HEK293T (cell line): ENCODE data around the gene COL4A4.
A peak's percentile ranks its signal among the peaks of the same experiment; 100 is the strongest.

ENCODE experiments used
- CTCF ChIA-PET: fragments of 350-600 bp; formaldehyde crosslinking; extraction: SDS; loops from one replicate; lab custom pipeline; 2021; ENCODE audit warnings: antibody characterized with exemption, inconsistent platforms; lab: Yijun Ruan, JAX
- POLR2A ChIA-PET: fragments of 350-600 bp; formaldehyde crosslinking; extraction: SDS; loops from one replicate; lab custom pipeline; 2020; ENCODE audit warnings: antibody characterized with exemption, inconsistent platforms; lab: Yijun Ruan, JAX
- DNase-seq: peaks from one replicate; pipeline ENCODE4 v3.0.0; 2012; ENCODE audit warnings: mixed read lengths; ENCODE audit errors: extremely low spot score
- ARNT ChIP-seq: fragments of 450-650 bp; IDR thresholded peaks from 2 replicates; pipeline ENCODE4 v1.6.1; 2017; ENCODE audit warnings: mild to moderate bottlenecking
- BHLHE40 ChIP-seq: fragments of 450-650 bp; IDR thresholded peaks from 2 replicates; pipeline ENCODE4 v1.6.1; 2016; ENCODE audit warnings: mild to moderate bottlenecking, moderate library complexity, borderline replicate concordance
- CTBP1 ChIP-seq: fragments of 450-650 bp; IDR thresholded peaks from 2 replicates; pipeline ENCODE4 v1.6.1; 2016; ENCODE audit warnings: borderline replicate concordance
- ELF4 ChIP-seq: fragments of 450-650 bp; IDR thresholded peaks from 2 replicates; pipeline ENCODE4 v1.6.1; 2017; ENCODE audit warnings: antibody characterized with exemption
- FOXA1 ChIP-seq: fragments of 450-650 bp; IDR thresholded peaks from 2 replicates; pipeline ENCODE4 v1.6.1; 2016; ENCODE audit warnings: mild to moderate bottlenecking
- FOXK2 ChIP-seq: fragments of 450-650 bp; IDR thresholded peaks from 2 replicates; pipeline ENCODE4 v1.6.1; 2016; ENCODE audit warnings: mild to moderate bottlenecking
- FOXM1 ChIP-seq: fragments of 450-650 bp; IDR thresholded peaks from 2 replicates; pipeline ENCODE4 v1.6.1; 2017; ENCODE audit warnings: mild to moderate bottlenecking, borderline replicate concordance
- HDGF ChIP-seq: fragments of 450-650 bp; IDR thresholded peaks from 2 replicates; pipeline ENCODE4 v1.6.1; 2017; ENCODE audit warnings: antibody characterized with exemption, borderline replicate concordance
- L3MBTL2 ChIP-seq: fragments of 450-650 bp; conservative IDR thresholded peaks from 2 replicates; pipeline ENCODE4 v1.6.1; 2016; ENCODE audit warnings: mild to moderate bottlenecking
- LEF1 ChIP-seq: fragments of 450-650 bp; IDR thresholded peaks from 2 replicates; pipeline ENCODE4 v1.6.1; 2017; ENCODE audit warnings: mild to moderate bottlenecking, borderline replicate concordance
- NFRKB ChIP-seq: fragments of 450-650 bp; IDR thresholded peaks from 2 replicates; pipeline ENCODE4 v1.6.1; 2016; ENCODE audit warnings: mild to moderate bottlenecking, moderate library complexity
- SP1 ChIP-seq: fragments of 450-650 bp; IDR thresholded peaks from 2 replicates; pipeline ENCODE4 v1.6.1; 2017
- SUZ12 ChIP-seq: fragments of 450-650 bp; IDR thresholded peaks from 2 replicates; pipeline ENCODE4 v1.6.1; 2016; ENCODE audit warnings: mild to moderate bottlenecking
- TARDBP ChIP-seq: fragments of 450-650 bp; IDR thresholded peaks from 2 replicates; pipeline ENCODE4 v1.6.1; 2016
- ZNF384 ChIP-seq: fragments of 450-650 bp; IDR thresholded peaks from 2 replicates; pipeline ENCODE4 v1.6.1; 2016
- TF ChIP-seq, protein P1 (sequence below): fragments of 450-650 bp; IDR thresholded peaks from 2 replicates; pipeline ENCODE4 v1.6.1; 2016

COL4A4 gene

DNA sequence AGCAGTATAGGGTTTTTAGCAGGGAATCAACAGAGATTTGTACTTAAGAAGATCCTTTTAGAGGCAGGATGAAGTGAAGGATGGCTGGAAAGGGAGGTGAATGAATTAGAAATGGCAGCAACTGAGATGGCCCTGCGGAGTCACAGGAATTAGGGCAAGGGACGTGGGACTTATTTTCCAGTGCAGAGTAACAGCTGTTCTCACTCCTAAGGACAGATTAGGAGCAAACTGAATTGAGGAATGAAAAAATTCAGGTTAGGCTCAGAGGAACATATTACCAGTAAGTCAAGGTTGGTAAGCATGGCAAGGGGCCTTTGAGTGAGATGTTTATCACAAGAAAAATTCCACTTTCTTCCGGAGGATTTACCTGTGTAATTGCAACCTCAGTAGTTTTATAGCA lies 34.9 kb upstream of the COL4A4 start:
- CTCF ChIA-PET, result no interaction called here

DNA sequence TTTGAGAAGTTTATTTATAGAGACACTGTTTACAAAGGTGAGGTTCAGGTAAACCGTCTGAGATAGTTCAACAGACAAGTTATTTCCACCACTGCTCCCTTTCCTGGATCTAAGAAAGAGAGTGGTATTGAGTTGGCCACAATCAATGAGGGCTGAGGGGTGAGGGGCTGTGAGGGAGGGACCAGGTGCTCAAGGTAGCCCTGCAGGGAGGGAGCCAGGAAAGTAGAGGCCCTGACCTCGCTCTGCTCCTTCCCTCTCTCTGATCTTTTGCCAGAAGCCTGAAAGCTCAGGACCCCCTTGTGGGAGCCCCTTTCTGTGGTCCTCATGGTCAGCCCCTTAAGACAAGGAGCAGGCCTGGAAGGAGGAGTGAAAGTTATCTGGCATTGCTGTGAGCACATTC lies 30.2 kb upstream of the COL4A4 start:
- ChIA-PET CTCF (no interaction called here), POLR2A (no interaction called here)
- no peak for TF ChIP-seq FOXM1
- TF ChIP-seq ZNF384, result no peak
- no peak for DNase-seq

More for the DNA sequence above, 34.9 kb upstream of the COL4A4 start:
- TF ChIP-seq FOXA1, result no peak
- no peak for TF ChIP-seq SUZ12
- TF ChIP-seq NFRKB, result no peak
- no peak for TF ChIP-seq L3MBTL2
- TF ChIP-seq FOXK2, result no peak
- no peak for TF ChIP-seq ARNT
- no peak for TF ChIP-seq HDGF
- no peak for TF ChIP-seq LEF1
- TF ChIP-seq SP1, result no peak
- TF ChIP-seq BHLHE40, result no peak
- TF ChIP-seq FOXM1, result no peak
- no peak for TF ChIP-seq ZNF384
- DNase-seq, result no peak
- POLR2A ChIA-PET, result no interaction called here

DNA sequence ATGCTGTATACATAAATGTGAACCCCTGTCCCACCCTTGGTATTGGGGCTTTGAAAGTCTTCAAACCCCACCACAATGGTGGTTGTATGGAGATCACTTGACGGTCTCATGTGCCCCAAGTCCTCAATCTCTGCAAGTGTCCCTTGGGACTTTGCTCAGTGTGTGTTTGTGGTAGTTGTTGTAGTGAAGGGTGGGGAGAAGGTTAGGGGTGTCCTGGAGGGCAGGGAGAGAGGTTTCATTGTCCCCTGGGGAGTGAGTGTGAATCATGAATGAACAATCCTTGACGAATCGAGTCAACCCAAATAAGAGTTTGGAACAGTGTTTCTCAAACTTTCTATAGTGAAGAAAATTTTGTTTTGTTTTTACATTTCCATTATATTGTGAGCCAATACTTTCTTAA lies 28.5 kb upstream of the COL4A4 start:
- CTCF ChIA-PET, result no interaction called here
- no peak for DNase-seq
- TF ChIP-seq BHLHE40 (no peak), ZNF384 (no peak), SP1 (no peak), ARNT (no peak), FOXK2 (no peak), NFRKB (no peak), SUZ12 (no peak), LEF1 (no peak), FOXA1 (no peak), CTBP1 (no peak), HDGF (no peak), L3MBTL2 (no peak), ELF4 (no peak)
- POLR2A ChIA-PET, result no interaction called here

DNA sequence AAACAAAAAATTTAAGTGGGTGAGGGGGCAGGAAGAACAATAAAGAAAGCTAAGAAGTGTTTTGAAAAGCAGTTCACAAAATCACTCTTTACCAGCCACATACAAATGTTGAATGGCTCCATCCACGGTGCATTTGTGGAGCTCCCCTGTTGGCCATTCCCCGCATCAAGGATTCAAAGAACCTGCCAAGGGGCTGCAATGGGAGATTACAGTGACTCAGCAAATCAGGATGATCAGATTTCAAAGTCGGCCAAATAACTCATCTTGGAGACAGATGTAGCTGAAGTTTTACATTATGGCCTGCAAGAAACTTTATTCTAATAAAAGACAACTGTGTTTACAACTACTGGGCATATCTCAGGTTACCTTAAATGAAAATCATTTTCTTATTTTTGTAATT lies 27.4 kb upstream of the COL4A4 start:
- CTCF ChIA-PET, result no interaction called here
- TF ChIP-seq, protein P1, sequence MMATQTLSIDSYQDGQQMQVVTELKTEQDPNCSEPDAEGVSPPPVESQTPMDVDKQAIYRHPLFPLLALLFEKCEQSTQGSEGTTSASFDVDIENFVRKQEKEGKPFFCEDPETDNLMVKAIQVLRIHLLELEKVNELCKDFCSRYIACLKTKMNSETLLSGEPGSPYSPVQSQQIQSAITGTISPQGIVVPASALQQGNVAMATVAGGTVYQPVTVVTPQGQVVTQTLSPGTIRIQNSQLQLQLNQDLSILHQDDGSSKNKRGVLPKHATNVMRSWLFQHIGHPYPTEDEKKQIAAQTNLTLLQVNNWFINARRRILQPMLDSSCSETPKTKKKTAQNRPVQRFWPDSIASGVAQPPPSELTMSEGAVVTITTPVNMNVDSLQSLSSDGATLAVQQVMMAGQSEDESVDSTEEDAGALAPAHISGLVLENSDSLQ, result peak; percentile 53; the same call in 1 of the 2 replicates
- no peak for TF ChIP-seq FOXA1
- peak; percentile 22 for DNase-seq
- POLR2A ChIA-PET, result no interaction called here

DNA sequence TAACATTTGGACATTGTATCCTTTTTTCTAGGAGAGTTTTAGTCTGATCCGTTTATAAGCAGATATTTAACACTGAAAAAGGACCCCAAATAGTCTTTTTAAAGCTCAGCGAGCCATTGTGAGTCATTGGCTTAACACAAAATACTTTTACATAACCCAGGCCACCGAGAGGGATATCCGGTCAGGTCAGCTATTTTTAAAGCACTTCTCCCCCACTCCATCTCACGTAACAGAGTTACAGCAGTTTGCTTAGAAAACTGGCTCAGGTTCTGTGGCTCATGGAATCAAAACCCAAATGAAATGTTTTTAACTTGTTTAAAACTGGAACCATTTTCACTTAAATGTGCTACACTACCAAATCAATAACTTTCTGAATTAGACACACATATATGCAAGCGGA lies 24.3 kb upstream of the COL4A4 start:
- CTCF ChIA-PET, result interaction anchor here (0.7 kb wide), 1 partner anchor 43 kb away, joined by 10 read pairs; no protein-coding TSS in a partner anchor
- DNase-seq, result no peak
- POLR2A ChIA-PET, result interaction anchor here (0.6 kb wide), 1 partner anchor 11 kb away, joined by 3 read pairs; no protein-coding TSS in a partner anchor
- TF ChIP-seq LEF1, result no peak
- no peak for TF ChIP-seq NFRKB
- TF ChIP-seq BHLHE40, result no peak
- TF ChIP-seq, protein P1, result no peak
- no peak for TF ChIP-seq L3MBTL2
- no peak for TF ChIP-seq ARNT
- TF ChIP-seq CTBP1, result no peak

DNA sequence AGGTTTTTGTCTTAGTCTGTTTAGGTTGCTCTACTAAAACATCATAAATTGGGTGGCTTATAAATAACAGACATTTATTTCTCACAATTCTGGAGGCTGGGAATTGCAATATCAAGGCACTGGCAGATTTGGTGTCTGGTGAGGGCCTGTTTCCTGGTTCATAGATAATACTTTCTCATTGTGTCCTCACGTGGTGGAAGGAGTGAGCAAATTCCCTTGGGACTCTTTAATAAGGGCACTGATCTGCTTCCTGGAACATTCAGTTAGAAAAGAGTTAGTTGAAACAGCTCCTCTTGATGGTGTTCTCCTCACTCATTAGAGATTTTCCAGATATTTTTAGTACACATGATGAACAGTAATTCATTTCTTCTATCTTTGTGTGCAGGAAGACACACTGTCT lies 22.7 kb upstream of the COL4A4 start:
- TF ChIP-seq BHLHE40 (no peak), FOXM1 (no peak), FOXA1 (no peak), SP1 (no peak), TARDBP (no peak), FOXK2 (no peak), SUZ12 (no peak), CTBP1 (no peak)
- DNase-seq, result no peak
- CTCF ChIA-PET, result no interaction called here
- POLR2A ChIA-PET, result no interaction called here

DNA sequence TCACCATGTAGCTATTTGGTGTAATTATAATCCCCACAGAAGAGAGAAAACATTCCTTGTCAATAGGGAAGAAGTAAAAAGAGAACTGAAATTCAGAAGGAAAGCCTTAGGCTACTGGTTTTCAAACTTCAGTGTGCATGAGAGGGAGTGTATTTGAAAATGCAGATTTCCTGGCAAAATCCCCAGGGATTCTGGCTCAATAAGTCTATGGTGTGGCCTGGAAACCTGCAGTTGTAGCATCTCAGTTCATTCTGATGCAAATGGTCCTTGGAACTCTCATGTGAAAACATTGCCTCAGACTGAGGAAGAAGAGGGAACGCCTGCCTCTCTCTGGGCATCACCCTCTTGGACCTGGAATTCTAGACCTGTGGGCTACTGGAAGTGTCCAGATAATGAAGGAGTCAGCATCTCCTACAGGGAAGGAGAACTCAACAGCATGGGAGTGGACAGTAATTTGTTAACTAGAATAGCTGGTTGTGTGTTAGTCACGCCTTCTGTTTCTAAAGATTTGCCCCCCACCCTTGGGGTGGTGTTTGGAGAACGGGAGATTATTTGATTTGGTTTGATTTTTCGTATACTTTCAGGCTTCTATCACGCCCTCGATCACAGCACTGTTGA lies 21.7 kb upstream of the COL4A4 start:
- ChIA-PET CTCF (interaction anchor here (0.7 kb wide), 1 partner anchor 53 kb away, joined by 3 read pairs; no protein-coding TSS in a partner anchor), POLR2A (no interaction called here)
- no peak for DNase-seq
- TF ChIP-seq SUZ12, result no peak
- TF ChIP-seq FOXA1, result no peak
- TF ChIP-seq L3MBTL2, result no peak
- TF ChIP-seq FOXK2, result no peak
- TF ChIP-seq, protein P1, result no peak
- no peak for TF ChIP-seq FOXM1
- no peak for TF ChIP-seq ZNF384
